NCI-H446 treated with DMSO at 0.1 percent for 48 hours (cell line): ENCODE measurements around the gene KIAA0319L.
"Not testable (repeated sequence)": the region's sequence is repeated elsewhere in the genome, so short reads cannot be mapped to it uniquely, and the experiment has no call there.

ENCODE experiments used
- DNase-seq: peaks from one replicate; lab custom pipeline; 2025; lab: John Stamatoyannopoulos, UW

KIAA0319L gene

GRCh38 chr1:35557118-35557610 lies at the start of gene KIAA0319L:
Gene KIAA0319L, minus strand, starts transcription at chr1:35557403. Its CDS starts 2,912 bp downstream, at chr1:35554491.
- DNase-seq, result no peak

- no peak for DNase-seq
These were observed 48.6 kb upstream of the KIAA0319L start for GRCh38 chr1:35605867-35606182.

DNA sequence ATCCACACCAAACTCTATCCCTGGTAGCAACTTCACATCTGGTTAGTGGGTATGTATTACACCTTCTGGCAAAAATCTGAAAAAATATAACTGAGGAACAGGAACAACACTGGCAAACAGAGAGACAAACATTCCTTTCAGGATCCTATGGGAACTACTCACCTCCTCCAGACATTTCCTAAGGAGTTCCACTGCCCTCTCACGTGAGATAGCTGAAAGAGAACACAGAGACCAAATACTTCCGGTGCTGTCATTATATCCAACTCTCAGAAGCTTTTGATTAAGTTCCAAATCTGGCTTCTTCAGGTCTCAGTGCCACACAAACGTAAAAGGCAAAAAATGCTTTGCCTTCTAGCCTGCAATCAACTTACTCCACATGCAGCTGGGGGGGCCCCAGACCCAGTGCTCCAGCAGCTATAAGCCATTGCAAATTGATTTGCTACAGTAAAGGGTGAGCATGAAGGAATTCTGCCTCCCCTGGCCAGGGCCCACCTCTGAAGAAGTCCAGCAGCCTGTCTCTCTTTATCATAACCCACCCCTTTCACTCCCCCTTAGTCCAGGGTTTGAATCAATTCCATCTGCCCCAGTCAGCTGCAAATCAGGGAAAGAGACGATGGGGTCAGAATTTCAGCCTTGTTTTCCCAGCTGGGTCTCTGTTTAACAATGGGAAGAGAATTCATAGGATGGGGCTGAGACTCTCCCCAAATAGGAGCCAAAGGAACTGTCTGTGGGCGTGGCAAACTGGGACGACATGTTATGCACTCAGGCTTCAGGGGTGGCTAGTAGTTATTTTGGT lies 48.1 kb upstream of the KIAA0319L start:
- no peak for DNase-seq

GRCh38 chr1:35603941-35604340 lies 46.7 kb upstream of the KIAA0319L start:
- no peak for DNase-seq

GRCh38 chr1:35603468-35603867 lies 46.3 kb upstream of the KIAA0319L start:
- no peak for DNase-seq

GRCh38 chr1:35600593-35600992 lies 43.4 kb upstream of the KIAA0319L start:
- DNase-seq, result no peak

DNA sequence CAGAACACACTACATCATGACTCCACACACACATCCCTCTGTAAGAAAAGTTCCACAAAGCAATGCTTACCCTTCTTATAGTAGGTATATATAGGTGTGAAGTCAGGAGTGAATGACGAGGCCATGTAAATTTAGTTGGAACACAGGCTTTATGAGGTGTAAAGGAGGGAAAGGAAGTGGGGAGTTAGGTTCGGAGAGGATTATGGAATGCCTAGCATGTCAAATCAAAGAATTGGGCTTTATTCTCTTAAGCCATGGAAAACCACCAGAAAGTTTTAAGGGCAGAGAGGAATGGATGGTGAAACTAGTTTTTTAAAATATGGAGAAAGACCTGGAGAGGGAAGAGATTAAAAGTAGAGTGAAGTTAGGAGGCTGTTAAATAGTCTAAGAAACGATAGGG lies 42.2 kb upstream of the KIAA0319L start:
- no peak for DNase-seq

DNA sequence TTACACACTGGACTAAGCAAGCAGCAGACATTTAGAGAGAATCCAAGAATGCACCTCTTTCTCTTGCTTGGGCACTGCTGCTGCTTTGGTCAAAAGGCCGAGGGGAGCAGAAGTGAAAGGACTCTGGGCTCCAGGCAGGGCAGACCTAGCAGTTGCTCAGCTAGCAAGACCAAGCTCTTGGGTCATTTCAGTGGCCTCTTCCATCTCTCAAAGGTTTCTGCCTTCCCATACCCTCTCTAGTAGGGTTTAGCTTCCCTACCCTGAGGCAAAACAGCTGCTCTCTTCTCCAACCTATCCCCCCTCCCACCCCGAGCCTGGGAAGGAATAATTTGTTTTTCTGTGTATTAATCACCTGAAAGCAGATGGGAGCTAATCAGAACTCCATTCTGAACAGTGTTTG lies 41.7 kb upstream of the KIAA0319L start:
- DNase-seq, result no peak

GRCh38 chr1:35597870-35598269 lies 40.7 kb upstream of the KIAA0319L start:
- no peak for DNase-seq

DNA sequence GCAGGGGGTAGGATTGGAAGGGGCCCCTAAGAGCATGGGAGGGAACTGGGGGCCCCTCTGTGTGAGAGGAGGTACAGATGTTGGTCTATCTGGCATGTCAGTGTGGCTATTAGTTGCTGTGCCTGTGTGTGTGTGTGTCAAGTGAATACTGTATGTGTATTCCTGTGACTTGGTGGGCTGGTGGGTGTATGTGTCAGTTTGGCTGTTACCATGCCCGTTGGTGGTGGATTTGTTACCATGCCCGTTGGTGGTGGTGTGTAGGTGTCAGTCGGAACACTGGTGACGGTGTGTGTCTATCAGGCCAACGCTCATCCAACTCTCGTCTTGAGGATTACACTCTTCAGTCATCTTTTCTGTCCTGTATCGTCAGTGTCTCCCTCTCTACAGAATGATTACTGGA lies 38.5 kb upstream of the KIAA0319L start:
- no peak for DNase-seq

- DNase-seq, result no peak
These were observed 37.0 kb upstream of the KIAA0319L start for GRCh38 chr1:35594005-35594760.

DNA sequence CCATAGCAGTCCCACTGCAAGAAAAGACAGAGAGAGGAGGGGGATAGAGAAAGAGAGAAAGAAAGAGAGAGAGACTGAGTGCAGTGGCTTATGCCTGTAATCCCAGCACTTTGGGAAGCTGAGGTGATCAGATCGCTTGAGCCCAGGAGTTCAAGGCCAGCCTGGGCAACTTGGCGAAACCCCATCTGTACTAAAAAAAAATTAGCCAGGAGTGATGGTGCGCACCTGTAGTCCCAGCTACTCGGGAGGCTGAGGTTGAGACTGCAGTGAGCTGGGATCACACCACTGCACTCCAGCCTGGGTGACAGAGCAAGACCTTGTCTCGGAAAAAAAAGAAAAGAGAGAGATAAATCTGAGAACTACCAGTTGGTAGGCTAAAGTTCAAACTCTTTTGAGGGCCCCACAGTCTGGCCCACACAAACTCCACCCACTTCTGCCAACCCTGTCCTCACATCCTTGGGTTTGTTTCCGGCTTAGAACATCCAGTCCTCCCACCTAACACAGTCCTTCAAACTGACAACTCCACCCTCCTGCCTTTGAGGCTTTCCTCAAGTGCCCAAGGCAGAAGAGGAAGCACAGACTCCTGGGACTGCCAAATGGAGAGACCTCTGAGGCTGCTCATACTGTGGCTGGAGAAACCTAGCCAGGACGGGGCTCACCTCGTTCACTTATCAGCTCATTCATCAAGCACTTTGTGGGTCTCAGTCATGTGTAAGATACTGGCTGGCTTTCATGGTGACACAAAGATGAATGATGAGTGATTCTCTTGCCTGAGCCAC lies 36.0 kb upstream of the KIAA0319L start:
- DNase-seq, result no peak

- no peak for DNase-seq
These were observed 34.0 kb upstream of the KIAA0319L start for GRCh38 chr1:35591211-35591610.

DNA sequence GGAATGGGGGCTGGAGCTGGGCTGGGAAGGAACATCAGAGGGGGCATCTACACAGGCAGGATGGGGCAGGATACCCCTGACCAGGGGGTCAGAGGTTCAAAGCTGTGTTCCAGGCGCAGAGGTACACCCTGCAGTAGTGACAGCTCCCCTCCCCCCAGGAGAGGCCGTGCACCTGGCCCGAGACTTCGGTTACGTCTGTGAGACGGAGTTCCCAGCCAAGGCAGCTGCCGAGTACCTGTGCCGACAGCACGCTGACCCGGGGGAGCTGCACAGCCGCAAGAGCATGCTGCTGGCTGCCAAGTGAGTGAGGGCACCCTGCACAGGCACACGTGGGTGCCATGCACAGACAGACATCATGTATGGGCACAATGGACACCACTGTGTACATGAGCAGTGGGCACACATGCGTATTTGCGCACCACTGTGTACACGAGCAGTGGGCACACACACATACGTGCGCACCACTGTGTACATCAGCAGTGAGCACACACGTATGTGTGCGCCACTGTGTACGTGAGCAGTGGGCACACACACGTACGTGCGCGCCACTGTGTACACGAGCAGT lies 33.4 kb upstream of the KIAA0319L start:
- DNase-seq, result no peak

DNA sequence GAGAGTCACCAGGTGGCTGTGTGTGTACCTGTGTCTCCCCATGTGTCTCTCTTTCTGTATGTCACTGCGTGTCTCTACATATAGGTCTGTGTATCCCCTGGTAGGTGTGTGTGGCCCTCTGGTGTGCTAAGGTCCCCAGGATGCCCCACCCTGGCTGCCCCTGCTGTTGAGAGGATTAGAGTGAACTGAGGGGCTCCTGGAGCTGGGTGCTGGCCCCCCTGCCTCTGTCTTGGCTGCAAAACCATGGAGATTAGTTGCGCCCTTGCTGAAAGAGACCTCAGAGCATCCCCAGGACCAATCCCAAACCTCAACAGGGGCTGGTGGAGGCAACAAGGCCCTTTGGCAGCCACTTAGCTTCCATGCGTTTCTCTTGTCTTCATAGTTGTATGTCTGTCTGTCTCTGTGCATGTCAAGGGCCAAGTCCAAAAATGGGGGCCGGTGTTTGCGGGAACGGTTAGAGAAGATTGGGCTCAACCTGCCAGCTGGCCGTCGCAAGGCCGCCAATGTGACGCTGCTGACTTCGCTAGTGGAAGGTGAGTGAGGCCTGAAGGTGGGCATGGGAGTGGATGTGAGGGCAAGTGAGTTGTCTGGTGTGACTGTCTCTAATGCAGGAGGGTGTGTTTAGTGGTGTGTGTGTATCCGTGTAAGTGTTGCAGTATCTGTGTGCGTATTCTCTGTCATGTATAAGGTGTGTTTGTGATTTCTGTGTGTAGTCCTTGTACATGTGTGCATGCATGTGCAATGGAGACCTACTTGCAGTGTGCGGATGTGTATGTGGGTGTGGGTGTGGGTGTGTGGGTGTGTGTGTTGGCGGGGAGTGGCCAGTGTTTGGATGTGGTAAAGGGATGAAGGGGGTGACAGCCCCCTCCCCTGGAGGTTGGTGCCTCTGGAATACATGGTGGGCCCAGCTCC lies 32.6 kb upstream of the KIAA0319L start:
- DNase-seq, result no peak

GRCh38 chr1:35588197-35588910 lies 31.2 kb upstream of the KIAA0319L start:
- DNase-seq, result no peak

DNA sequence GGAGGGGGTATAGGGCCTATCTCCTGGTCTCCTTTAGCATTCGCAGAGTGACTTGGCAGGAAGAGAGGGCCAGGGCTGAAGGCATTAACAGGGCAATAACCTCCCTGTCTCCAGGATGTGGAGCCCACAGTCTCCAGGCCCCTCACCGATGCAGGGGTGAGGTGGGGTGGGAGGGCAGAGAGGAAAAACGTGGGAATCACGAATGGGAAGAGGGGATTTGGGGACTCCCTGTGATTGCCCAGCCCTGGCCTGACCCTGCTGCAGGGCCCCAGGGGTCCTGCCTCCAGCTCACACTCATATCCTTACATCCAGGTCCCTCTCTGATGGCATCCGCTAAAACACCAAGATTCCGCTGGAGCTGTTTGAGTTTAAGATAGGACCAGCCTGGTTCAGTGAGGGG lies 30.5 kb upstream of the KIAA0319L start:
- DNase-seq, result no peak

DNA sequence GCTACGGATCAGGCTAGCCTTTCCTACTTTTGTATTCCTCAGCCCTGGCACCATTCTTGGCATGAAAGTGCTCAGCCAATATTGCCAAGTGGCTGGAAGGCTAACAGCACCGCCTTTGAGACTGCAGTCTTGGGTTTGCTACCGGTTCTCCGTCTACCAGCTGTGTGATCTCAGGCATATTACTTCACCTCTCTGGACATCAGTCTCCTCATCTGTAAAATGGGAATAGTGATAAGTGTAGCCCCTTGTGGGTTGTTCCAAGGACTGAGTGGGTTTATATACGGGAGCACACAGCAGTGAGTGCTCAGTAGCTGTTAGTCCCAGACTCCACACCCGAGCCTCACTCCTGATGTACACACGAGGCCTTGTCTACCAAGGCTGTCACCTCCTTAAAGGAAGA lies 29.6 kb upstream of the KIAA0319L start:
- DNase-seq, result no peak

- not testable (repeated sequence) for DNase-seq
These were observed 28.6 kb upstream of the KIAA0319L start for GRCh38 chr1:35585805-35586204.

DNA sequence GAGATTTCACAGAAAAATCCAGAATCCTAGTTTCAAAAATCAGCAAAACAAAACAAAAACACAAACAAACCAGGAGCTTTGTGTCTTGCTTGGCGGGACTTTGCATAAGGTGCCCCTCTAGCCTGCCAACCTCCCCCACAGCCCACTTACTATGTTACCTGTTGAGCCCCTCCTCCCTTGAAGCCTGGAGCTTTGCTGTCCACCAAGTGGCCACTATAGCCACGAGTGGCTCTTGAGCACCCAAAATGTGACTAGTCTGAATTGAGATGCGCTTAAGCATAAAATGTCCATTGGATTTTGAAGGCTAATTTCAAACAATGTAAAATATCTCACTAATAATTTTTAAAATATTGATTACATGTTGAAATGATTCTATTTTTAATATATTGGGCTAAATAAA lies 28.1 kb upstream of the KIAA0319L start:
- no peak for DNase-seq

GRCh38 chr1:35581621-35582020 lies 24.4 kb upstream of the KIAA0319L start:
- DNase-seq, result not testable (repeated sequence)
